Vagina (tissue), 2 donors: Measurements from ENCODE around the gene VWA3A.

Experiments used
- CTCF ChIP-seq, 3 experiments: fragments of 450-650 bp in 2 of 3; fragments of 200-600 bp in 1 of 3; sonication (generic) in 1 of 3; IDR thresholded peaks; one replicate each; pipeline ENCODE4 v1.5.1; 2017 to 2019; ENCODE audit warnings: antibody characterized with exemption in 3 of 3, mild to moderate bottlenecking in 2 of 3, moderate library complexity in 2 of 3
- POLR2A ChIP-seq, 2 donors: fragments of 450-650 bp; IDR thresholded peaks; one replicate each; pipeline ENCODE4 v1.6.1; 2017; ENCODE audit warnings: antibody characterized with exemption in 2 of 2, mild to moderate bottlenecking in 2 of 2, moderate library complexity in 2 of 2
- POLR2AphosphoS5 ChIP-seq, 2 donors: sonication (generic); formaldehyde crosslinking; IDR thresholded peaks; one replicate each; pipeline ENCODE4 v1.9.0; 2017; ENCODE audit warnings: antibody characterized with exemption in 2 of 2, mild to moderate bottlenecking in 2 of 2, low read depth in 1 of 2; ENCODE audit not compliant: insufficient read depth in 1 of 2

DNA sequence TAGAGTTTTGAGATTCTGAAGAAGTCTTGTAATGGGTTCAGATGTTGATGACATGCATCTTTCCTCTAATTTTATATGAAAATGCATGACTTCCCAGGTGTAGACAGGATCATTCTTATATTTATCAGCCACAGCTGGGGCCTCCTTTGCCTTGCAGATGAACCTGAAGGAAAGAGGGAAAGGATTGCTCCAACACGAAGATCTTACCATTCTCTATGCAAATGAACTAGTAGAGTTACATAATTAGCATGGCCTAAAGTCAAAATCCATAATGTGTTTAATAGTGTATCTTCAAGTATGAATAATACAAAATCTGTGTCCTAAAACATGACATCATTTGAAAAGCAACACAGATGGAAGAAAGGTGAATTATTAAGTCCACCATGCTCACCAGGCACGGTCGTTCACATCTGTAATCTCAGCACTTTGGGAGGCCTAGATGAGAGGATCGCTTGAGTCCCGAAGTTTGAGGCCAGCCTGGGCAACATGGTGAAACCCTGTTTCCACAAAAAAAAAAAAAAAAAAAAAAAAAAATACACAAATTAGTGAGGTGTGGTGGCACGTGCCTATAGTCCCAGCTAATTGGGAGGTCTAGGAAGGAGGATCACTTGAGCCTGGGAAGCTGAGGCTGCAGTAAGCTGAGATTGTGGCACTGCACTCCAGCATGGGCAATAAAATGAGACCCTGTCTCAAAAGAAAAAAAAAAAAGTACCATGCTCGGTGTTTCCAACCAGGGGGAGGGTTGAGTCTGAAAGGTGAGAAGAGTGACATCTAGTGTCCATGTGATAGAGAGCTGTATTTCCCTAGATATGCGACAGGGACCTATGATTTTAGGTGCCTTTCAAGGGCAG lies 6.3 kb downstream of the VWA3A start:
- TF ChIP-seq CTCF (IDR thresholded peaks at IDR 0.05) (peak; percentile 10 to 41 (median 13)), POLR2AphosphoS5 (IDR thresholded peaks at IDR 0.05; ENCODE audit: insufficient read depth in 1 of 2, low read depth in 1 of 2) (no peak), POLR2A (IDR thresholded peaks at IDR 0.05) (no peak)
